B cell (primary cell): ENCODE measurements around the gene GAR1. TPM values are rescaled to one million over a fixed set of nuclear protein-coding genes. Genes with fewer than 3 reads are reported as not detected.

Experiments
- ATAC-seq: fragments of 200-7000 bp; cut with Tn5 transposase; one replicate; pipeline ENCODE4 v1.10.0; 2021; ENCODE audit warnings: low read depth, mild to moderate bottlenecking, moderate number of reproducible peaks, moderate library complexity
- CTCF ChIA-PET: fragments of 350-600 bp; sonication (Branson Sonifier 250); formaldehyde crosslinking; loops from one replicate; lab custom pipeline; 2021; ENCODE audit warnings: antibody characterized with exemption, inconsistent platforms; lab: Charles Lee
- POLR2A ChIA-PET: fragments of 350-600 bp; sonication (Branson Sonifier 250); formaldehyde crosslinking; loops from one replicate; lab custom pipeline; 2021; ENCODE audit warnings: antibody characterized with exemption; lab: Charles Lee
- DNase-seq: peaks from one replicate; pipeline ENCODE4 v3.0.0; 2013
- H2AFZ ChIP-seq: 2 replicates; pipeline ENCODE4 v1.6.1; 2012; ENCODE audit warnings: mild to moderate bottlenecking, low read depth, low read length; ENCODE audit not compliant: insufficient read depth, poor library complexity, severe bottlenecking
- H3K27ac ChIP-seq, 2 donors: 1 replicate in 1 of 2; 2 replicates in 1 of 2; pipeline ENCODE4 v1.5.1; 2012 to 2013; ENCODE audit warnings: low read length in 2 of 2, mild to moderate bottlenecking in 2 of 2, moderate library complexity in 1 of 2
- H3K27me3 ChIP-seq, 4 experiments: fragments of 200-600 bp in 1 of 4; sonication (generic) in 1 of 4; replicated peaks in 1 of 4; 1 replicate in 2 of 4; 2 replicates in 2 of 4; pipeline versions ENCODE4 v1.6.1 to v1.7.0; 2013 to 2016; ENCODE audit warnings: low read length in 3 of 4, mild to moderate bottlenecking in 2 of 4, mixed read lengths in 1 of 4, moderate library complexity in 1 of 4; ENCODE audit not compliant: insufficient read depth in 4 of 4, control insufficient read depth in 3 of 4; ENCODE audit errors: control extremely low read depth in 1 of 4
- H3K36me3 ChIP-seq, 2 experiments: replicated peaks in 1 of 2; 1 replicate in 1 of 2; 2 replicates in 1 of 2; pipeline versions ENCODE4 v1.6.1 to v1.7.1; 2013; ENCODE audit warnings: low read length in 1 of 2; ENCODE audit not compliant: insufficient read depth in 2 of 2, control insufficient read depth in 1 of 2; ENCODE audit errors: control extremely low read depth in 1 of 2, extremely low read depth in 1 of 2
- H3K4me1 ChIP-seq, 2 donors: fragments of 200-600 bp in 1 of 2; sonication (generic) in 1 of 2; 1 replicate in 1 of 2; 2 replicates in 1 of 2; pipeline versions ENCODE4 v1.5.1 to v1.6.1; 2013 to 2017; ENCODE audit warnings: low read length in 2 of 2; ENCODE audit not compliant: control insufficient read depth in 2 of 2, insufficient read depth in 2 of 2
- H3K4me2 ChIP-seq: replicated peaks from 2 replicates; pipeline ENCODE3; 2012; ENCODE audit warnings: mild to moderate bottlenecking, low read depth, low read length; ENCODE audit not compliant: poor library complexity, severe bottlenecking
- H3K4me3 ChIP-seq, 5 experiments: fragments of 200-600 bp in 1 of 5; sonication (generic) in 1 of 5; 1 replicate in 3 of 5; 2 replicates in 2 of 5; pipeline versions ENCODE4 v1.5.1 to v1.7.0; 2011 to 2016; ENCODE audit warnings: low read length in 4 of 5, mild to moderate bottlenecking in 4 of 5, low read depth in 2 of 5, control low read depth in 1 of 5, moderate library complexity in 1 of 5; ENCODE audit not compliant: insufficient read depth in 1 of 5; ENCODE audit errors: control extremely low read depth in 1 of 5, extremely low read depth in 1 of 5
- H3K79me2 ChIP-seq: fragments of 200-600 bp; sonication (generic); one replicate; pipeline ENCODE4 v1.6.0; 2016; ENCODE audit warnings: low read length; ENCODE audit not compliant: control insufficient read depth, insufficient read depth
- H3K9ac ChIP-seq: fragments of 200-600 bp; sonication (generic); 2 replicates; pipeline ENCODE4 v1.6.1; 2017; ENCODE audit warnings: mild to moderate bottlenecking, low read length, moderate library complexity
- H3K9me3 ChIP-seq, 3 donors: one replicate each; pipeline versions ENCODE4 v1.6.1 to v1.7.1; 2013; ENCODE audit warnings: low read length in 2 of 3; ENCODE audit not compliant: control insufficient read depth in 2 of 3, insufficient read depth in 1 of 3; ENCODE audit errors: control extremely low read depth in 1 of 3
- H4K20me1 ChIP-seq: 2 replicates; pipeline ENCODE4 v1.6.0; 2012; ENCODE audit warnings: mild to moderate bottlenecking, low read length; ENCODE audit not compliant: insufficient read depth, control insufficient read depth, poor library complexity, severe bottlenecking
- H3K27ac Mint-ChIP-seq: one replicate; pipeline ENCODE4 v1.8.0; 2021; ENCODE audit warnings: mixed read lengths
- H3K27me3 Mint-ChIP-seq: one replicate; pipeline ENCODE4 v1.8.0; 2021; ENCODE audit warnings: mixed read lengths
- H3K4me1 Mint-ChIP-seq: one replicate; pipeline ENCODE4 v1.8.0; 2021; ENCODE audit warnings: mixed read lengths
- H3K4me3 Mint-ChIP-seq: one replicate; pipeline ENCODE4 v1.8.0; 2021; ENCODE audit warnings: mixed read lengths
- H3K9me3 Mint-ChIP-seq: one replicate; pipeline ENCODE4 v1.8.0; 2022; ENCODE audit warnings: mixed read lengths; ENCODE audit not compliant: insufficient read depth
- EZH2 ChIP-seq: IDR thresholded peaks from 2 replicates; pipeline ENCODE4 v1.6.1; 2012; ENCODE audit warnings: borderline replicate concordance, low read depth, mild to moderate bottlenecking, moderate library complexity, low read length; ENCODE audit not compliant: insufficient read depth, poor library complexity, severe bottlenecking
- WGBS: methylation state at CpG from one replicate; pipeline ENCODE4 v1.1.5; 2013; ENCODE audit warnings: missing lambda C conversion rate; ENCODE audit not compliant: insufficient coverage; 5-methylcytosine and 5-hydroxymethylcytosine counted together
- intact Hi-C: fragments of 100-400 bp; cut with micrococcal nuclease; formaldehyde crosslinking; loops from one replicate; pipeline ENCODE4 v1.10.0; 2022
- polyA plus RNA-seq: library from polyadenylated mRNA; depleted of rRNA; stranded (reverse); fragments of >200 nt; gene quantifications from 2 replicates; pipeline ENCODE4 v1.2.3, GENCODE V29; 2012
- total RNA-seq, 2 donors: library from RNA; stranded (reverse); fragments of 120-200 nt in 1 of 2; gene quantifications; 1 replicate in 1 of 2; 2 replicates in 1 of 2; pipeline versions ENCODE4 v1.2.3 to v1.2.4, GENCODE V29; 2013 to 2022
- TF ChIP-seq, protein P1 (sequence below): fragments of 200-600 bp; IDR thresholded peaks from one replicate; pipeline ENCODE4 v1.8.0; 2022; ENCODE audit warnings: antibody characterized with exemption, mild to moderate bottlenecking

The GAR1 gene
- total and polyA plus RNA-seq, 2 donors (not counting 1 experiment from before 2014, with no cell fraction given), result 4.5 to 10.0 TPM

DNA sequence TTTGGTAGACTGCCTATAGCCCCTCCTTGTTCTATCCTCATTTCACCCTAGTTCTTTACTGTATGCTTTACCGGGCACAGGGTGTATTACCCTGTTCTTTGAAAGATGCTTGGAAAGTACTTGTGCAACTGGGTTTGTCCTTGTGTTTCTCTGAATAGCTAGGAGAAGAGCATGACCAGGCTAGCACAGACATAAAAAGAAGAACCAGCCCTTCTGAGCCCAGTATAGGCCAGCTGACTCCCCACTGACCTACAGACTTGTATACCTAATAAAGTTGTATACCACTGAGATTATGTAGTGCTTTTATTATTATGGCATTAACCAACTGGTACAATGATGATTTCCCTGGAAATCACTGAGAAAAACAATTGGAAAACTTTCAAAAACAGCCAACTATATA, 28.7 kb upstream of the GAR1 start:
- WGBS, result no CpG with 5 or more reads among the region's 1 CpG
- Histone ChIP-seq H3K9ac (no peak overlapping the region), H3K79me2 (no peaks in the 10 kb centered on the region), H3K27ac (no peak overlapping the region), H3K9me3 (peaks cover 0 to 8% (median 2%) of the 10 kb centered on the region in 3 donors), H3K4me2 (no peak overlapping the region), H2AFZ (no peak overlapping the region), H3K27me3 (no peaks in the 10 kb centered on the region), H4K20me1 (no peaks in the 10 kb centered on the region), H3K4me3 (no peak overlapping the region), H3K4me1 (no peaks in the 10 kb centered on the region), H3K36me3 (no peaks in the 10 kb centered on the region)
- POLR2A ChIA-PET, result no interaction called here
- intact Hi-C loops, result no loop called here
- H3K9me3 Mint-ChIP-seq, result no peaks in the 10 kb centered on the region
- TF ChIP-seq, protein P1, sequence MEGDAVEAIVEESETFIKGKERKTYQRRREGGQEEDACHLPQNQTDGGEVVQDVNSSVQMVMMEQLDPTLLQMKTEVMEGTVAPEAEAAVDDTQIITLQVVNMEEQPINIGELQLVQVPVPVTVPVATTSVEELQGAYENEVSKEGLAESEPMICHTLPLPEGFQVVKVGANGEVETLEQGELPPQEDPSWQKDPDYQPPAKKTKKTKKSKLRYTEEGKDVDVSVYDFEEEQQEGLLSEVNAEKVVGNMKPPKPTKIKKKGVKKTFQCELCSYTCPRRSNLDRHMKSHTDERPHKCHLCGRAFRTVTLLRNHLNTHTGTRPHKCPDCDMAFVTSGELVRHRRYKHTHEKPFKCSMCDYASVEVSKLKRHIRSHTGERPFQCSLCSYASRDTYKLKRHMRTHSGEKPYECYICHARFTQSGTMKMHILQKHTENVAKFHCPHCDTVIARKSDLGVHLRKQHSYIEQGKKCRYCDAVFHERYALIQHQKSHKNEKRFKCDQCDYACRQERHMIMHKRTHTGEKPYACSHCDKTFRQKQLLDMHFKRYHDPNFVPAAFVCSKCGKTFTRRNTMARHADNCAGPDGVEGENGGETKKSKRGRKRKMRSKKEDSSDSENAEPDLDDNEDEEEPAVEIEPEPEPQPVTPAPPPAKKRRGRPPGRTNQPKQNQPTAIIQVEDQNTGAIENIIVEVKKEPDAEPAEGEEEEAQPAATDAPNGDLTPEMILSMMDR, result no peak
- no peak for TF ChIP-seq EZH2
- no peaks in the 10 kb centered on the region for H3K4me1 Mint-ChIP-seq
- no peak for ATAC-seq
- DNase-seq, result no peak
- CTCF ChIA-PET, result no interaction called here
- H3K27ac Mint-ChIP-seq, result no peak overlapping the region
- H3K27me3 Mint-ChIP-seq, result peaks cover 21% of the 10 kb centered on the region
- no peak overlapping the region for H3K4me3 Mint-ChIP-seq

DNA sequence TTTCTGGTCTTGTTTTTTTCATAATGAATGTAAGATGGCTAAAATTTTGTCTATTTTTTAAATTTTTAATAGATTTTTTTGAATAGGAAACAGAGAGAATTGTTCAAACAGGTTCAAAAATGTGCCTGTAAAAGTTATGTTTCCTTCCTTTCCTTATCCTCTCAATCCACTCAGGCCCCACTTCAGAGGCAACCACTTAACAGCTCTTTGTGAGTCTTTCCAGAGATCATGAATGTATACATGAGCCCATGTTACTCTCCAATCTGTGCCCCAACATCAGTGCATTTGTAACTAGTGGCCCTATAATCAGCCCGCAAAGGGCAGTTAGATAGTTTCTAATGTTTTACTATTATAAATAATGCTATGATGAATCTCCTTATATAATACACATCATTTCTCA, 27.8 kb upstream of the GAR1 start:
- Histone ChIP-seq H2AFZ (no peak overlapping the region), H3K79me2 (no peaks in the 10 kb centered on the region), H3K4me2 (no peak overlapping the region), H3K36me3 (no peaks in the 10 kb centered on the region), H3K27me3 (no peaks in the 10 kb centered on the region), H3K27ac (no peak overlapping the region), H4K20me1 (no peaks in the 10 kb centered on the region), H3K4me1 (no peaks in the 10 kb centered on the region), H3K9me3 (peaks cover 0 to 8% (median 2%) of the 10 kb centered on the region in 3 donors), H3K4me3 (no peak overlapping the region), H3K9ac (no peak overlapping the region)
- ChIA-PET POLR2A (no interaction called here), CTCF (no interaction called here)
- intact Hi-C loops, result no loop called here
- DNase-seq (no peak), ATAC-seq (no peak)
- Mint-ChIP-seq H3K27me3 (peaks cover 25% of the 10 kb centered on the region), H3K4me3 (no peak overlapping the region), H3K9me3 (no peaks in the 10 kb centered on the region), H3K27ac (no peak overlapping the region), H3K4me1 (no peaks in the 10 kb centered on the region)
- no CpG with 5 or more reads among the region's 1 CpG for WGBS
- TF ChIP-seq EZH2, result no peak
- TF ChIP-seq, protein P1, result no peak
